Limb (tissue), 2 donors: ENCODE data around the gene LSM14B.

Experiments used
- DNase-seq, 2 donors: peaks; one replicate each; pipeline ENCODE4 v3.0.0-alpha.2; 2016; ENCODE audit errors: extremely low spot score in 2 of 2

The LSM14B gene

DNA sequence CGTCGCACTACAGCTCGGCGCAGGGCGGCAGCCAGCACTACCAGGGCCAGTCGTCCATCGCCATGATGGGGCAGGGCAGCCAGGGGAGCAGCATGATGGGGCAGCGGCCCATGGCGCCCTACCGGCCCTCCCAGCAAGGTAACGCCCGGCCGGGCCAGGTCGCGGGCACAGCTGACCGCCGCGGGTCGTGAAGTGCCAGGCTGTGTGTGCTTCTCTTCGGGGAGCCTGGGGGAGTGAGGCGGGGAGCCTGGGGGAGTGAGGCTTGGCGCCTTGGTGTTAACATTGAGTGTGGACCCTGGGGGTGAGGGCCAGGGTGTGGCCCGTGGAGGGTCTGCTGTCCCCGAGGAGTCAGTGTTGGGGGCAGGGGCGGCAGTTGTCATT, 41.2 kb downstream of the LSM14B start:
- no peak for DNase-seq

DNA sequence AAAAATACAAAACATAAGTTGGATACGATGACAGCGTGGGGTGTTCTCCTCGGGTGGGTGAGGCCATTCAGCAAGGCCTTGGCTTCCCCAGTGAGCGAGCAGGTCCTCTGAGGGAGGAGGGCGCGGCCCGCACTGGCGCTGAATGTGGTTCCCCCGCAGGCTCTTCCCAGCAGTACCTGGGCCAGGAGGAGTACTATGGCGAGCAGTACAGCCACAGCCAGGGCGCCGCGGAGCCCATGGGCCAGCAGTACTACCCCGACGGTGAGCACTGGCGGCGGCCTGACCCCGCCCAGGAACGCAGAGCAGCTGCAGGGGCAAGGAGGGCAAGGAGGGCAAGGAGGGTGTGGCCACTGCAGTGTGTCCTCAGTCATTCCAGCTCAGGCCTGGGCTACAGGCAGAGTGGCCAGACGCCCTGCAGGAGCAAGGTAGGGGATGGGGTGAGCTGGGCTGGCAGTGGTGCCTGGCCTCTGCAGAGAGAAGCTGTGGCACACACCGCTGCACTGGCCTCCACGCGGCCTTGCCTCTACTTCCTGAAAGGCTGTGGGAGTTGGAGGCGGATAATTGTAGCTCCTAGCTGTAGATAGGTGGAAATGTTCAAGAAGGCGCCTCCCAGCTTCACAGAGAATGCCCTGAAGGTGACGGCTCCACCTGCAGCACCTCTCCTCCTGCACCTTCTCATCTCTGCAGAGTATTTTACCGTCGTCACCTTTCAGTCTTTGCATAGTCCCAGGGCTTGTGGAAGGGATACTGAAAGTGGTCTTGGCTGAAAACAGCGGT, 41.9 kb downstream of the LSM14B start:
- DNase-seq: no peak

DNA sequence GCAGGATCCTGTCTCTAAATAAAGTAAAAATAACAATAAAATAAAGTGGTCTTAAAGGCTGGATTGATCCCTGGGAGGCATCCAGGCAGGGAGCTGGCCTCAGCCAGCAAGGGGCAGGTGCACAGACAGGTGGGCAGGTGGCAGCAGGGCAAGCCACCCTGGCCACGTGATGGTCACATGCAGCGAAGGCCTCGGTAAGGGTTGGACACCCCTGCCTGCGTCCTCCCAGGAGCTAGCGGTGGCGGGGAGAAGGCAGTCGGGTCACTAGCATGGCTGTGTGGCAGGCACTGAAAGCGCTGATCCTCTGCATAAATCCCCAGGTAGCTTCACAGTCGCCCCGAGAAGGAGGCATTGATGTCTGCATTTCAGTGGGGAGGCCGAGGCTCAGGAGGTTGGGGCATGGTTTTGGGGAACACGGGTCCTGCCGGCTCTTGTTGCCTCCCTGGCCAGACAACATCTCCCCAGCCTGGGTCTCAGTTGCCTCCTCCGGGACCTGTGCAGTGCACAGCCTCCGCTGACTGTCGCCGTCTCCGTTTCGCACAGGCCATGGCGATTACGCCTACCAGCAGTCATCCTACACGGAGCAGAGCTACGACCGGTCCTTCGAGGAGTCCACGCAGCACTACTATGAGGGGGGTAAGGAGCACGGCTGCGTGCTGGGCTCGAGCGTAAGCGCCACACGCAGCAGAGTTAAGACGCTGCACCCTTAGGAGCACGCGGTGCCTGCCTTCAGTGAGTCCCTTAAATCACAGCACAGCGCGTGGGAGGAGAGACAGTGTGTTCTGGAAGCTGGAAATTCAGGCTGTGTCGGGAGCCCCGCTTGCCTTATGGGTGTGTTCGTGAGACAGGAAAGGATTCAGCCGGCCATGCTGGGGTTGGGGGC, 42.8 kb downstream of the LSM14B start:
- no peak for DNase-seq

GRCh38 chr20:62165762-62166399, 43.6 kb downstream of the LSM14B start:
- DNase-seq: no peak

GRCh38 chr20:62167474-62167873, 45.2 kb downstream of the LSM14B start:
- DNase-seq: no peak

- DNase-seq: no peak
These were observed 45.8 kb downstream of the LSM14B start for GRCh38 chr20:62168061-62168460.

GRCh38 chr20:62168890-62169435, 46.7 kb downstream of the LSM14B start:
- no peak for DNase-seq

- no peak for DNase-seq
These were observed 48.3 kb downstream of the LSM14B start for GRCh38 chr20:62170536-62170935.

DNA sequence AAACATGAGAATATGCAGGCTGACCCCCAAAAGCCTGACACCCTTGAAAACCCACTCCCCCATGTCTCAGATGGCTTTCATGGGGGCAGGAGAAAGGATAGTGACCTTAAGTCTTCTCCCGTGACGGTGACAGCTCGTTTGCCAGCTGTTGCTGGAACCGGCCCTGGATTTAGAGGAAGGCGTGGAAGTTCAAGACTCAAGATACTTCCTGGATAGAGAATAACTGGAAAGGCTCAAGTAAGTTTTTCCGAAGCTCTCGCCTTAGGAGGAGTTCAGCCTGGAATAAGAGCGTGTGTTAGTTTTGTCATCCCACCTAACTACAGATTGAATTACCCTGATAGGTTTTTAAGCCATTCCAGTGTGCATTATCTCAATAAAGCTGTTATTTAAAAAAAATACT, 49.0 kb downstream of the LSM14B start:
- DNase-seq: no peak

DNA sequence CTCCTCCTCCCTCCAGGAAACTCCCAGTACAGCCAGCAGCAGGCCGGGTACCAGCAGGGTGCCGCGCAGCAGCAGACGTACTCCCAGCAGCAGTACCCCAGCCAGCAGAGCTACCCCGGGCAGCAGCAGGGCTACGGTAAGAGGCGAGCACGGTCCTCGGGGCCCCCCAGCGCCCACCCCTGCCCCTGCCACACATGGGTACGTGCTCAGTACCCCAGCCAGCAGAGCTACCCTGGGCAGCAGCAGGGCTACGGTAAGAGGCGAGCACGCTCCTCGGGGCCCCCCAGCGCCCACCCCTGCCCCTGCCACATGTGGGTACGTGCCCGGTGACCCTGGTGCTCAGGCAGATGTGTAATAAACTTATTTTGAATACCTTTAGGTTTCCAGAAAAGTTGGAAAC, 50.4 kb downstream of the LSM14B start:
- DNase-seq: no peak

DNA sequence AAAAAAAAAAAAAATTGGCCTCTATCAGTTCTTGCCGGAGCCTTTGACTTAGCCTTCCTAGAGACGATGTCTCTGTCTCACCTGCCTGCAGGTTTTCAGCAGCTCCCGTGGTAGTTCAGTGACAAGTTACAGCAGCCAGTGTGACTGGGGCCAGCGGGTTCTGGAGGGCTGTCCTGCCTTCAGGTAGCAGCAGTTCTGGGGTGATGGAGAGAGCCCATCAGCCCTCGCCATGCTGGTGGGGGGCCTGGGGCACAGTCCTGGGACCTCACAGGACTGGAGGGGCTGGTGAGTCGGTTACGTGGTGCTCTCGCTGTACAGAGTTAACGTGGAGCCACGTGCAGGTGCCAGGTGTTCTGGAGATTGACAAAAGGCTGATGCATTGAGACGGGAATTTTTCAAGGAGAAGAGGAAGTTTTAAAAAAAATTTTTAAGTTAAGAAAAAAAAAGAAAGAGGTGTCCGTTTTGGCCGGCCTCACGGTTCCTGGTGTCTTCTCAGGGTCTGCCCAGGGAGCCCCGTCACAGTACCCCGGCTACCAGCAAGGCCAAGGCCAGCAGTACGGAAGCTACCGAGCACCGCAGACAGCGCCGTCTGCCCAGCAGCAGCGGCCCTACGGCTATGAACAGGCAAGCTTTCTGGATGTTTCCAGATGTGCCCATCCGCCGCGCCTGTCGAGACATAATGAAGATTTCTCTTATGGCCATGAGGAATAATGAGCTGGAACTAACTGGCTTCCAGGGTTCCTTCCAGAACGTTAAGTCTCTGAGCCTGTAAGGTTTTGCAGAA, 51.9 kb downstream of the LSM14B start:
- no peak for DNase-seq

- DNase-seq: no peak
These were observed 52.8 kb downstream of the LSM14B start for GRCh38 chr20:62174870-62175624.

DNA sequence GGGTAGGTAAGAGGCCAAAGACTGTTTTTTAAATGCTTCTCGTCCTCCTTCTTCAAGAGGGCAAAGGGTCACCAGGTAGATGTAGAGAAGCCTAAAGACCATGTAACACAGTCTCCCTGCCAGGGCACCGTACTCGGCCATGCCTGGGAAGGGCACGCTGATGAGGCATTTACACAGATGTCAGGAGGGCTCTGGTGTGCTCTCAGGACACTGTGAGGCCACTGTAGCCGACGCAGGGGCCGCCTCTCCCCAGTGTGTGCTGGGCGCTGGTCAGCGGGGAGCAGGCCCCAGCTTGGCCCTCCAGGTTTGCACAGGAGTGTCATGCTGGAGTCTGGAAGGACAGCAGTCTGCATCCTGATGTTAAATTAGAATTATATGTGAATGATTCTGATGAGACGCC, 53.4 kb downstream of the LSM14B start:
- DNase-seq: no peak

DNA sequence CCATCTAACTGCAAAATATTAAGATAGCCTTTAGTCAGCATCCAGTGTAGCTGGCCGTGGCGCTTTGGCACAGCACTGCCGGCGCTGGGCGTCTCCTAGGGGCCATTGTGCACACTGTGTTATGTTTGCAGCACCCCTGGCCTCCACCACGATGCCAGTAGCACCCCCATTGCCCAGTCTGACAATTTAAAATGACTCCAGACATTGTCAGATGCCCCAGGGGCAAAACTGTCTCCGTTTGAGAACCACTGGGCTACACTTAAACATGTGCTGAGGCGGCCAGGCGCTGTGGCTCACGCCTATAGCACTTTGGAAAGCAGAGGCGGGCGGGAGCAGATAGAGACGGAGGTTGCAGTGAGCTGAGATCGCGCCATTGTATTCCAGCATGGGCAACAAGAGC, 54.6 kb downstream of the LSM14B start:
- no peak for DNase-seq

DNA sequence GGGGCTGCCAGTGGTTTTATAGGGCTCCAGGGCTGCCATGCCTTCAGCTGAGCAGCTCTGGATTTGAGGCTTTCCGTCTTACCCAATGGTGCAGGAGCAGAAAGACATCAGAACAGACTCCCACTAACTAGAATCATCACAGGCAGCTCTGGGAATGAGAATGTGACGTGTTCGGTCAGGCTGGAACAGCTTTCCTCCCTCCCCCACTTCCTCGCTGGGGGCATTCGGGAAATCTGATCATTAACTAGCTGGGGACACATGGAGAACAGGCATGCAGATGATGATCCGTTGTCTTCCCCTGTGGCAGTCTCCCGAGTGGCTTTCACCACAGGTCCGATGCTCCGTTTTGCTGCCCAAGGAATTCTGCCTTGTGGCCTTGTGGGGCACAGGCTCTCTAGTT, 55.0 kb downstream of the LSM14B start:
- DNase-seq: no peak

- no peak for DNase-seq
These were observed 56.3 kb downstream of the LSM14B start for GRCh38 chr20:62178316-62179161.

- no peak for DNase-seq
These were observed 56.9 kb downstream of the LSM14B start for GRCh38 chr20:62179162-62179504.

DNA sequence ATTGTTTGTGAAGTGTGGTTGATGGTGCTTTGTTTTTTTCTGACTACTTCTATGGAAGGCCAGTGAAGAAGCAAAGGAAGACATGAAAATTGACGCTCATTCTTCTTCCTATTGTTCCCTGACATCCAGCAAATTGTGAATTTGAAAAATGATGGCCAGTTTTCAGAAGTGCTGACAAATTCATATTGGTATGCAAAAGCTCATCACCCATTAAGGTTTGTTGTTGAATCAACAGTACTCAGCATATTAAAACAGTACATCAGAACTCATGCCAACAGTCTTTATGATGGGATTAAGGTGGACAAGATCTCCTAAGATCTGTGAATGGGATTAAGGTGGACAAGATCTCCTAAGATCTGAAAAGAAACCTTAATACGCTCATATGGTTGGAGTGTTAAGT, 59.5 kb downstream of the LSM14B start:
- no peak for DNase-seq
